ENCODE data around the gene KDM1B.

- TF ChIP-seq EZH2phosphoT487 (IDR thresholded peaks at IDR 0.05) (no peak), EZH2 (IDR thresholded peaks at IDR 0.05) (no peak)
- TF ChIP-seq, protein P1, sequence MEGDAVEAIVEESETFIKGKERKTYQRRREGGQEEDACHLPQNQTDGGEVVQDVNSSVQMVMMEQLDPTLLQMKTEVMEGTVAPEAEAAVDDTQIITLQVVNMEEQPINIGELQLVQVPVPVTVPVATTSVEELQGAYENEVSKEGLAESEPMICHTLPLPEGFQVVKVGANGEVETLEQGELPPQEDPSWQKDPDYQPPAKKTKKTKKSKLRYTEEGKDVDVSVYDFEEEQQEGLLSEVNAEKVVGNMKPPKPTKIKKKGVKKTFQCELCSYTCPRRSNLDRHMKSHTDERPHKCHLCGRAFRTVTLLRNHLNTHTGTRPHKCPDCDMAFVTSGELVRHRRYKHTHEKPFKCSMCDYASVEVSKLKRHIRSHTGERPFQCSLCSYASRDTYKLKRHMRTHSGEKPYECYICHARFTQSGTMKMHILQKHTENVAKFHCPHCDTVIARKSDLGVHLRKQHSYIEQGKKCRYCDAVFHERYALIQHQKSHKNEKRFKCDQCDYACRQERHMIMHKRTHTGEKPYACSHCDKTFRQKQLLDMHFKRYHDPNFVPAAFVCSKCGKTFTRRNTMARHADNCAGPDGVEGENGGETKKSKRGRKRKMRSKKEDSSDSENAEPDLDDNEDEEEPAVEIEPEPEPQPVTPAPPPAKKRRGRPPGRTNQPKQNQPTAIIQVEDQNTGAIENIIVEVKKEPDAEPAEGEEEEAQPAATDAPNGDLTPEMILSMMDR (IDR thresholded peaks at IDR 0.05), result no peak
Measured at GRCh38 chr6:18179770-18180356, 24.6 kb downstream of the KDM1B start.

Data from neural progenitor cell (in vitro differentiated cells).